Posterior cingulate gyrus (tissue), 11 donors: Measurements from ENCODE around the gene PSMD9.
A peak's percentile ranks its signal among the peaks of the same experiment; 100 is the strongest.
"Not testable (repeated sequence)": the region's sequence is repeated elsewhere in the genome, so short reads cannot be mapped to it uniquely, and the experiment has no call there.

Experiments
- DNase-seq, 10 donors: peaks; one replicate each; pipeline versions ENCODE4 v3.0.0 to v3.0.0-alpha.2; 2020 to 2021; ENCODE audit warnings: mixed read lengths in 3 of 10
- intact Hi-C: fragments of 100-400 bp; cut with DNase I; formaldehyde crosslinking; loops from one replicate; pipeline ENCODE4 v1.15.1; 2023

PSMD9 gene

DNA sequence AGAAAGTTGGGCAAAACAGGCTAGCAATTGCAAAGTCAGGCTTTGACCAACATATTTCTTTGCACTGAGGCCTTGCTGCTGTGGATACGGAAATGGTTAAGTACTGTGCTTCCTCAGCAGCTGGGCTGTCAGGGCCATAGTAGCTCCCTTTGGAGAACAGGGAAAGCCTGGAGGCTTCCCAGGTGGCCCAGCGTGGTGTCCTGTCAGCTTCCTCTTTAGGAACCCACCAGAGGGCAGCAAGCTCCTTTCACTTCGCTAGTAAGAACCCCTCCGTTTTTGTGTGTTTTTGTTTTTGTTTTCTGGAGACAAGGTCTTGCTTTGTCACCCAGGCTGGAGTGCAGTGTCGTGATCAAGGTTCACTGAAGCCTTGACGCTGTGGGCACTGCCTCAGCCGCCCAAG is 28.1 kb downstream of the PSMD9 start:
- intact Hi-C loops: loop anchor here (5.0 kb wide), 1 partner anchor 206 kb away; no protein-coding TSS in a partner anchor
- DNase-seq: peak in 3 of 10 donors; percentile 27 to 56 (median 29)

DNA sequence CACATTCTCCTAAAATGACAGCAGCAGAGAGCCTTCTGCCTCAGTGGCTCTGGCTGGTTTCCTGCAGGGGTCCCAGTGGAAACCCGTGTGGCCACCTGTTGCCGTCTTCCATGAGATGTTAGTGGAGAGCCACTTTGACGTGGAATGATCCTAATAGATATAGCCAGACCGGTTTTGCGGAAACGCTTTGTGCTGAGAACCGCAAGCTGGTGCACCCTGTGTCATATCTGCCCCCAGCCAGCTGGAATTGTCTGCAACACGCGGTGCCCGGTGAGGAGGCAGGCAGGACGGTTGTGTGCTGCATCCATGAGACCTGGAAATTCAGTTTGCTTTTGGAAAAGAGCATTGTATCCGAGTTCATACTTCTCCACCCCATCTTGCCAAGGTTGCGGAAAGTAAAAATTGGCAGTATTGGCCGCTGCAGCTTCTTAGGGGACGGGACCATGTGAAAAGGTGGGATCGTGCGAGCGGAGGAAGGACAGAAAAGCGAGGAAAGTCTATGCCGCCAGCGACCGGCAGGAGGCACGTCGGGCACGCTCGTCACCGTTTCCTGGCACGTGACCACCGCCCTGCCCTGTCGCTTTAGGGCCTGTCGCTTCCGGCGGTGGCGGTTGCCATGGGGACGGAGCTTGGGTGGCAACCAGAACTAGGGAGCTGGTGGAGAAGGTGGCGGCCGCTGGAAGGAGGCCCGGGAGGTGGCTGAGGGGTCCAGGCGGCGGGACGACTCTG is 29.5 kb downstream of the PSMD9 start, which contains the start of gene CFAP251:
Gene CFAP251, plus strand, starts transcription at position 643 of the 729 bp plus-strand sequence. CDS start 2,714 bp downstream, outside the sequence.
- DNase-seq: peak; percentile 77 to 99 (median 95)
- intact Hi-C loops: loop anchor here (2.0 to 5.0 kb wide), 2 partner anchors 103 to 204 kb away; partner anchors contain the start of gene BCL7A

DNA sequence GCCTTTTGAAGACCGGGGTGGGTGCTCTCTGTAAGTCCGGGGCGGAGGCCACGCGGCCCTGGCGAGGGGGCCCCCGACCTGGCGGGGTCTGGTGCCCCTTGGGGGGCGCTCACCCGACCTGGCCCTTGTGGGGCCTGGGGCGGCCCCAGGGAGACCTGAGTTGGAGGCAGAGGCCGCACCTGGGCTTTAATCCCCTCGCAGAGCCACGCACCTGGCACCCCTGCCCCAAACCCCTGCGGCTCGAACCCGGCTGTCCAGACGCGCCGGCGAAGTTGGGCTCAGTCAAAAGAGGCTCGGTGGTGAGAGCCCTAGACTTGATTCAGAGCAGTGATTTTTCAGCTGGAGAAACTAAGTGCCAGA is 30.1 kb downstream of the PSMD9 start:
- intact Hi-C loops: loop anchor here (2.0 to 5.0 kb wide), 2 partner anchors 102 to 204 kb away; partner anchors contain the start of gene BCL7A
- peak in 3 of 10 donors; percentile 11 to 74 (median 15) for DNase-seq

- peak in 1 of 10 donors; percentile 9 for DNase-seq
- intact Hi-C loops: no loop called here
These were observed 32.5 kb downstream of the PSMD9 start for GRCh38 chr12:121921066-121921465.

DNA sequence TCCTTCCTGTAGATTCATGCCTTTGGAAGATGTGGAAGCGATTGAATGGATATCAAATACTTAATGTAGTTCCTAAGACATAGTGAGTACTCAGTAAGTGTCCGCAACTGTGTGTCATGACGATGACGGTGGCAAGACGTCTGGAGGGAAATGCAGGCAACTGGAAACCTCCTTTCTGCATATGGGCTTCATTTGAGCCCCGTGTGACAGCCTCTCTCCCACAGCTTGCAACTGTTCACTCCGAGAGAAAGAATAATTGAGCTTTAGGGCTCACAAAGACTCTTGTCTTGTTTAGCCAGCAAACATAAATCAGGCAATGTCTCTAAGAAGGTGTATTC is 36.7 kb downstream of the PSMD9 start:
- intact Hi-C loops: no loop called here
- DNase-seq: peak in 3 of 10 donors; percentile 11 to 62 (median 35)

GRCh38 chr12:121926874-121927706 is 38.5 kb downstream of the PSMD9 start:
- peak in 1 of 10 donors; percentile 7 for DNase-seq
- intact Hi-C loops: no loop called here

DNA sequence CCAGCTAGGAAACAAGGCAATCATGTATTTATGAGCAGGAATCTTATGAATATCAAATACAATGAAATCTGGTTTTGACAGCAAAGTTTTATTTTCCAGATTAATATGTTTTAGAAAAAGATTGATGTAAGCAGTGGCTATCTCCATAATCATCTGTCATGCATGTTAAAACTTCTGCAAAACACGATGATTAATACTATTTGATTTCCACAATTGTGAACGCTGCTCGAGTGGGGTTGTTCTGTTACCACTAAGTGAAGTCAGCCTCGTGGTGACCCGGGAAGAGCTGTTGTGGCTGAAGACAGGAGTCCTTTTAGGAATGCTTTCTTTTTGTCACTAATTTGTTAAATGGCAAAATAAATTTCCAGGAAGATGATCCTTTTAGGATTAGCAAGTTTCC is 39.2 kb downstream of the PSMD9 start:
- peak in 1 of 10 donors; percentile 5 for DNase-seq

DNA sequence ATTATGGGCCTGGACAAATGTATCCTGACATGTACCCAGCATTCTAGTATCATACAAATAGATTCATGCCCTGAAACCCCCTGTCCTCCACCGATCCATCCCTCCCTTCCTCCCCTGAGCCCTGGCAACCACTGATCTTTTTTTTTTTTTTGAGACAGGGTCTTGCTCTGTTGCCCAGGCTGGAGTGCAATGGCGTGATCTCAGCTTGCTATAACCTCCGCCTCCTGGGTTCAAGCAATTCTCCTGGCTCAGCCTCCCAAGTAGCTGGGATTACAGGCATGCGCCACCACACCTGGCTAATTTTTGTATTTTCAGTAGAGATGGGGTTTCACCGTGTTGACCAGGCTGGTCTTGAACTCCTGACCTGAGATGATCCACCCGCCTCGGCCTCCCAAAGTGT is 41.0 kb downstream of the PSMD9 start:
- intact Hi-C loops, DNase-seq: not testable (repeated sequence)

More for the DNA sequence above, 39.2 kb downstream of the PSMD9 start:
- intact Hi-C loops: no loop called here

GRCh38 chr12:121930862-121931261 is 42.3 kb downstream of the PSMD9 start:
- peak in 1 of 10 donors; percentile 15 for DNase-seq
- intact Hi-C loops: no loop called here

- intact Hi-C loops: no loop called here
- peak in 1 of 10 donors; percentile 7 for DNase-seq
These were observed 43.6 kb downstream of the PSMD9 start for GRCh38 chr12:121932176-121932536.

- DNase-seq: no peak
- intact Hi-C loops: no loop called here
These were observed 44.4 kb downstream of the PSMD9 start for GRCh38 chr12:121932914-121933521.

- intact Hi-C loops: no loop called here
- DNase-seq: peak in 1 of 10 donors; percentile 32
These were observed 45.1 kb downstream of the PSMD9 start for GRCh38 chr12:121933522-121934308.

GRCh38 chr12:121934309-121934664 is 45.7 kb downstream of the PSMD9 start:
- intact Hi-C loops: no loop called here

GRCh38 chr12:121937654-121938053 is 49.1 kb downstream of the PSMD9 start:
- intact Hi-C loops: no loop called here
- DNase-seq: no peak

More at GRCh38 chr12:121934309-121934664, 45.7 kb downstream of the PSMD9 start:
- DNase-seq: no peak

- DNase-seq: no peak
- intact Hi-C loops: no loop called here
These were observed 50.6 kb downstream of the PSMD9 start for GRCh38 chr12:121939186-121939585.

DNA sequence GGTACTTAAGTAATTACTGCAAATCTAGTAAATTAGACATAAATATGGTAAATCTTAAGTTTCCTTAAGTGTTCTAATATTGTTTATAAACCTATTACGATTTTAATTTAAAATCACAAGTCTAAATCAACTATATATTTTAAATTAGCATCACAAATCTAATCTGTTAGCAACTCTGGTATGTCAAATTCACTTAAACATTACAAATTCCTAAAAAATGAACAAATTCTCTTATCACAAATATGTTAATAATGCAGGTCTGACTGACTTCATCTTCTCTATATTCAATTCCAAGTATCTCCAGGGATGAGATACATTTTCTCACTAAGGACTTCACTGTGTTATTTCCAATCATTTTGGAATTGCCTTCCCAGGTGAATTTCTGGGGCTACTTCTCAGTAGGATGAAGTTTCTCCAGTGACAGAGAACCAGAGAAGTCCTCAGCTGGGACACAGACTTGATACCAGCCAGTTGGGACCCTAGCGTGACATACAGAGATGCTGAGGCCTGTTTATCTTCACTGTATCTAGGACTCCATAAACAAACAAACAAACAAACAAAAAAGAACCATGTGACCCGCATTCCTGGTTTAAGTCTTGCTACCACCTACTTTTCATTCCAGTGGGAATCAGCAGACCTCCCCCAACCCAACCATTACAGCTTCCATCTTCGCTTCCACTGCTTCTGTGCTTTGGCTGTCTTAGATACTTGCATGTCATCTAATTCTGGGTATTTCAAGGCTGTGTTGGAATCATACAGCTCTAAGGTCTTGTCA is 51.6 kb downstream of the PSMD9 start:
- DNase-seq: no peak
- intact Hi-C loops: no loop called here

GRCh38 chr12:121942145-121942718 is 53.6 kb downstream of the PSMD9 start:
- intact Hi-C loops: no loop called here
- DNase-seq: peak in 1 of 10 donors; percentile 16

- DNase-seq: no peak
- intact Hi-C loops: no loop called here
These were observed 55.3 kb downstream of the PSMD9 start for GRCh38 chr12:121943926-121944325.
